GM18873 (cell line): ENCODE data around the gene PLA2G4E.

Experiments
- ATAC-seq: cut with Tn5 transposase; IDR thresholded peaks from one replicate; pipeline ENCODE4 v1.9.1; 2021; ENCODE audit warnings: mild to moderate bottlenecking, moderate library complexity, moderate number of reproducible peaks; ENCODE audit not compliant: unreplicated experiment, low FRiP score

The PLA2G4E gene

GRCh38 chr15:42053010-42053409 lies 32.2 kb upstream of the PLA2G4E start:
- ATAC-seq = no peak

GRCh38 chr15:42050484-42051255 lies 29.8 kb upstream of the PLA2G4E start:
- no peak for ATAC-seq

- ATAC-seq = no peak
These were observed 28.0 kb upstream of the PLA2G4E start for GRCh38 chr15:42048821-42049200.

- ATAC-seq = no peak
These were observed 27.4 kb upstream of the PLA2G4E start for GRCh38 chr15:42048080-42048820.

- ATAC-seq = no peak
These were observed 25.8 kb upstream of the PLA2G4E start for GRCh38 chr15:42046597-42046996.

GRCh38 chr15:42045211-42045615 lies 24.4 kb upstream of the PLA2G4E start:
- ATAC-seq = no peak

- no peak for ATAC-seq
These were observed 22.0 kb upstream of the PLA2G4E start for GRCh38 chr15:42042602-42043400.

GRCh38 chr15:42038401-42038800 lies 17.6 kb upstream of the PLA2G4E start:
- no peak for ATAC-seq

- ATAC-seq = no peak
These were observed 16.8 kb upstream of the PLA2G4E start for GRCh38 chr15:42037656-42038055.

GRCh38 chr15:42036966-42037365 lies 16.1 kb upstream of the PLA2G4E start:
- ATAC-seq = no peak

GRCh38 chr15:42036112-42036905 lies 15.5 kb upstream of the PLA2G4E start:
- no peak for ATAC-seq

- ATAC-seq = peak; percentile 67
These were observed 14.6 kb upstream of the PLA2G4E start for GRCh38 chr15:42035435-42035761.

GRCh38 chr15:42034628-42035434 lies 14.0 kb upstream of the PLA2G4E start:
- ATAC-seq = no peak

GRCh38 chr15:42033214-42033873 lies 12.5 kb upstream of the PLA2G4E start:
- no peak for ATAC-seq

- ATAC-seq = no peak
These were observed 11.8 kb upstream of the PLA2G4E start for GRCh38 chr15:42032376-42033213.

- no peak for ATAC-seq
These were observed 10.5 kb upstream of the PLA2G4E start for GRCh38 chr15:42031198-42031915.

- no peak for ATAC-seq
These were observed 6.7 kb upstream of the PLA2G4E start for GRCh38 chr15:42027521-42027920.

GRCh38 chr15:42024303-42024702 lies 3.5 kb upstream of the PLA2G4E start:
- no peak for ATAC-seq
